Testis (tissue), 2 donors: ENCODE data around the gene SEC61B.

Source experiments
- CTCF ChIP-seq, 3 experiments: fragments of 450-650 bp in 2 of 3; fragments of 200-600 bp in 1 of 3; sonication (generic) in 1 of 3; IDR thresholded peaks; one replicate each; pipeline ENCODE4 v1.5.1; 2016 to 2019; ENCODE audit warnings: antibody characterized with exemption in 3 of 3, mild to moderate bottlenecking in 2 of 3, moderate library complexity in 1 of 3
- POLR2A ChIP-seq: fragments of 450-650 bp; IDR thresholded peaks from one replicate; pipeline ENCODE4 v1.6.1; 2017; ENCODE audit warnings: antibody characterized with exemption, mild to moderate bottlenecking, moderate library complexity

GRCh38 chr9:99221621-99222415 lies at the start of gene SEC61B, which contains the start of gene ALG2:
- TF ChIP-seq CTCF (IDR thresholded peaks at IDR 0.05) (peak in 1 of 3 experiments; percentile 29), POLR2A (peak; percentile 70)
